OCI-LY1 (cell line): Measurements from ENCODE around the gene KRT78.

Experiments
- H2AFZ ChIP-seq: fragments of 200-600 bp; sonication (generic), shearing (Covaris generic); 2 replicates; pipeline ENCODE4 v1.6.0; 2014; ENCODE audit warnings: antibody characterized with exemption, mild to moderate bottlenecking, low read length
- H3F3A ChIP-seq: fragments of 200-600 bp; sonication (generic), shearing (Covaris generic); 2 replicates; pipeline ENCODE4 v1.6.0; 2014; ENCODE audit warnings: mild to moderate bottlenecking, antibody characterized with exemption, low read length, moderate library complexity; ENCODE audit not compliant: insufficient read depth
- H3K27ac ChIP-seq: fragments of 200-600 bp; sonication (generic); 2 replicates; pipeline ENCODE4 v1.5.1; 2014; ENCODE audit warnings: low read length, mixed run types, mild to moderate bottlenecking, low read depth; ENCODE audit not compliant: poor library complexity, severe bottlenecking
- H3K27me3 ChIP-seq: fragments of 200-600 bp; sonication (generic); 2 replicates; pipeline ENCODE4 v1.6.0; 2014; ENCODE audit warnings: antibody characterized with exemption, mild to moderate bottlenecking, low read length, moderate library complexity; ENCODE audit not compliant: insufficient read depth
- H3K36me3 ChIP-seq: fragments of 200-600 bp; sonication (generic); 2 replicates; pipeline ENCODE4 v1.6.1; 2014; ENCODE audit warnings: mild to moderate bottlenecking, antibody characterized with exemption, low read length, moderate library complexity, mixed read lengths; ENCODE audit not compliant: insufficient read depth
- H3K4me1 ChIP-seq: fragments of 200-600 bp; sonication (generic); 2 replicates; pipeline ENCODE4 v1.5.1; 2014; ENCODE audit warnings: mild to moderate bottlenecking, low read length, moderate library complexity; ENCODE audit not compliant: insufficient read depth, severe bottlenecking
- H3K4me2 ChIP-seq: fragments of 200-600 bp; sonication (generic), shearing (Covaris generic); 2 replicates; pipeline ENCODE4 v1.6.1; 2014; ENCODE audit warnings: low read length
- H3K4me3 ChIP-seq: fragments of 200-600 bp; sonication (generic); 2 replicates; pipeline ENCODE4 v1.5.1; 2014; ENCODE audit warnings: low read length, low read depth, mild to moderate bottlenecking, mixed read lengths; ENCODE audit not compliant: poor library complexity, severe bottlenecking
- H3K79me2 ChIP-seq: fragments of 200-600 bp; shearing (Covaris generic); 2 replicates; pipeline ENCODE4 v1.6.1; 2016; ENCODE audit warnings: mixed run types, low read length, mixed read lengths; ENCODE audit not compliant: insufficient read depth
- H3K9ac ChIP-seq: fragments of 200-600 bp; sonication (generic), shearing (Covaris generic); 2 replicates; pipeline ENCODE4 v1.6.1; 2014; ENCODE audit warnings: mild to moderate bottlenecking, low read length, mixed read lengths
- H3K9me2 ChIP-seq: fragments of 200-600 bp; sonication (generic), shearing (Covaris generic); 2 replicates; pipeline ENCODE4 v1.6.1; 2014; ENCODE audit warnings: low read depth, mild to moderate bottlenecking, low read length, mixed read lengths
- H3K9me3 ChIP-seq: fragments of 200-600 bp; shearing (Covaris generic); 2 replicates; pipeline ENCODE4 v1.6.1; 2014; ENCODE audit warnings: low read length, mixed read lengths
- H4K20me1 ChIP-seq: fragments of 200-600 bp; sonication (generic), shearing (Covaris generic); 2 replicates; pipeline ENCODE4 v1.6.0; 2016; ENCODE audit warnings: mild to moderate bottlenecking, low read length; ENCODE audit not compliant: insufficient read depth
- EZH2 ChIP-seq: fragments of 200-600 bp; sonication (generic), shearing (Covaris generic); IDR thresholded peaks from 2 replicates; pipeline ENCODE4 v1.8.0; 2017; ENCODE audit warnings: borderline replicate concordance, mixed run types, mild to moderate bottlenecking, antibody characterized with exemption, low read length, moderate library complexity, mixed read lengths
- TF ChIP-seq, protein P1 (sequence below): fragments of 200-600 bp; sonication (generic), shearing (Covaris generic); IDR thresholded peaks from 2 replicates; pipeline ENCODE4 v1.5.1; 2017; ENCODE audit warnings: mild to moderate bottlenecking, antibody characterized with exemption, low read length, moderate library complexity, mixed read lengths

KRT78 gene

DNA sequence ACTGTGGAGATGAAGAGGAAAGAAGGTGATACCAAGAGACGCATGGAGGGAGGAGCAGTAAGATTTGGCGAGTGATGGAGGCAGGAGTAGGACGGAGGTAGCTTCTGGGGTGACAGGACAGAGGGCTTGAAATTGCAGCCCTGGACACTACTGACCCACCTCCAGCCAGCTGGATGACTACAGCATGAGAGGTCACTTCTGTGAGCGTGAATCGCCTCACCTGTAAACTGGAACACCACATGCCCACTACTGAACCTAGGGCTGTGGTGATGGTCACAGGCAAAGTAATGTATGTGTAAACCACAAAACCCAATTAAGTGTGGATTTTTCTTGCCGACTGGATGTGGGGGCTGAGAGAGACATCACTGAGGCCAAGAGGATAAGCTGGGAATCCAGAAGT is 28.3 kb downstream of the KRT78 start:
- H3K9me2 ChIP-seq = no peaks in the 10 kb centered on the region
- H4K20me1 ChIP-seq = no peaks in the 10 kb centered on the region
- no peaks in the 10 kb centered on the region for H3K79me2 ChIP-seq
- H3K27ac ChIP-seq = no peak overlapping the region
- peaks cover 5% of the 10 kb centered on the region; the same call in 1 of the 2 replicates for H3K27me3 ChIP-seq
- no peaks in the 10 kb centered on the region for H3K36me3 ChIP-seq
- TF ChIP-seq, protein P1, sequence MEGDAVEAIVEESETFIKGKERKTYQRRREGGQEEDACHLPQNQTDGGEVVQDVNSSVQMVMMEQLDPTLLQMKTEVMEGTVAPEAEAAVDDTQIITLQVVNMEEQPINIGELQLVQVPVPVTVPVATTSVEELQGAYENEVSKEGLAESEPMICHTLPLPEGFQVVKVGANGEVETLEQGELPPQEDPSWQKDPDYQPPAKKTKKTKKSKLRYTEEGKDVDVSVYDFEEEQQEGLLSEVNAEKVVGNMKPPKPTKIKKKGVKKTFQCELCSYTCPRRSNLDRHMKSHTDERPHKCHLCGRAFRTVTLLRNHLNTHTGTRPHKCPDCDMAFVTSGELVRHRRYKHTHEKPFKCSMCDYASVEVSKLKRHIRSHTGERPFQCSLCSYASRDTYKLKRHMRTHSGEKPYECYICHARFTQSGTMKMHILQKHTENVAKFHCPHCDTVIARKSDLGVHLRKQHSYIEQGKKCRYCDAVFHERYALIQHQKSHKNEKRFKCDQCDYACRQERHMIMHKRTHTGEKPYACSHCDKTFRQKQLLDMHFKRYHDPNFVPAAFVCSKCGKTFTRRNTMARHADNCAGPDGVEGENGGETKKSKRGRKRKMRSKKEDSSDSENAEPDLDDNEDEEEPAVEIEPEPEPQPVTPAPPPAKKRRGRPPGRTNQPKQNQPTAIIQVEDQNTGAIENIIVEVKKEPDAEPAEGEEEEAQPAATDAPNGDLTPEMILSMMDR = no peak
- no peak for TF ChIP-seq EZH2
- H2AFZ ChIP-seq = no peak overlapping the region
- H3K4me1 ChIP-seq = no peaks in the 10 kb centered on the region
- no peak overlapping the region for H3K9ac ChIP-seq
- no peak overlapping the region for H3K4me2 ChIP-seq
- no peak overlapping the region for H3K4me3 ChIP-seq
- H3F3A ChIP-seq = no peaks in the 10 kb centered on the region
- no peaks in the 10 kb centered on the region for H3K9me3 ChIP-seq

DNA sequence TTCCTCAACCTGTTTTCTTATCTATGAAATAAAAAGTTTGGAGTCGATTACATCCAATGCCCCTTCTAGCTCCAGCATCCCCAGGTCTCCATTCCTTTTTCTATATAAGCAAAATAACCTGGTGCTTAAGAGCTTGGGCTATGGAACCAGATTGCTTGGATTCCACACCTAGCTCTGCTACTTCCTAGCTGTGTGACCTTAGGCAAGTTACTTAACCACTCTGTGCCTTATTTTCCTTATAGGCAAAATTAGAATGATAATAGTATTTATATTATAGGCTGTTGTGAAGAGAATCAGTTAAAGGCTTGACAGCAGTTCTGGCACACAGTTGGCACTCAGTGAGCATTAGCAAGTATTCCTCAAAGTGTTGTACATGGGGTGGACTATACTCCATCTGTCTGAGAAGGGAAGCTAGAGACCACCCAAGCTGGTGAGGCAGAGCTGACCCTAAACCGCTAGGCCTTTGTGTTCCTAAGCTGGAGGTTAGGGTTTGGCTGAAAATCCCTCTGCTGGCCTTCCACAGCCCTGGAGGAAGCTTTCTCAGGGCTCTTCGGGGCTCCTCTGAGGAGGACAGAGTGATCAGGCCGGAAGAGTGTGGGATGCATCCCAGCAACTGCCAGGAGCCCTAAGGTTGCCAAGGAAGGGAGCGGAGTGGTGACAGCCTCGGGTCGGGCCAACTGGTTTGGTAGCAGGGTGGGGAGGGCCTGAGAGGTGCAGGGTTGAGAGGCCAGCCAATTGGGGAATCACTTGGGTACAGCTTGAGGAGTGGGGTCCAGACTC is 28.9 kb downstream of the KRT78 start:
- Histone ChIP-seq H3K4me2 (no peak overlapping the region), H3K9ac (no peak overlapping the region), H3F3A (no peaks in the 10 kb centered on the region), H3K36me3 (no peaks in the 10 kb centered on the region), H3K27me3 (peaks cover 5% of the 10 kb centered on the region; the same call in 1 of the 2 replicates), H4K20me1 (no peaks in the 10 kb centered on the region), H3K9me2 (no peaks in the 10 kb centered on the region), H3K4me1 (no peaks in the 10 kb centered on the region), H3K79me2 (no peaks in the 10 kb centered on the region), H3K4me3 (no peak overlapping the region), H2AFZ (no peak overlapping the region), H3K9me3 (no peaks in the 10 kb centered on the region), H3K27ac (no peak overlapping the region)
- no peak for TF ChIP-seq EZH2
- TF ChIP-seq, protein P1 = no peak

DNA sequence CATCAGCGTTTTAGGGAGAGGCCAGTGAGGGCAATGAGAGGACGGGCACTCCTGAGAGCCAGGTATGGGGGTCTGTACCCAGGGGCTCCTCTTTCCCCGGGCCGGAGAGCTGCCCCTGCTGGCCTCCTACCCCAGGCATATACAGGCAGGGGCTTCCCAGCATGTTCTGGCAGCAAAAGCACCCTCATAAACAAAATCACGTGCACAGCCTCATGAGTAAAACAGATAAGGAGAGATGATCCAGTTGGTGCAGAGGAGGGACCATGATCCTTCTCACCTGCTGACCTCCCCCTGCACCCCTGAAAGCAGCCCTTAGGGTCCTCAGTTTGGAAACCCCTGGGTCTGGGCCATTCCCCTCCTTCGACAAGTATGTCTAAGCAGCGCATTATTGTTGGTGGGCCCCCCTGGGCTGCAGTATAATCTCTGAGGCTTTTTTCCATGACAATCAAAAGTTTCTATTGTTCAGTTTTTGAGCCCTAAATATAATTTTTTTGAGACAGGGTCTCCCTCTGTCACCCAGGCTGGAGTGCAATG is 29.8 kb downstream of the KRT78 start:
- Histone ChIP-seq H3K27me3 (peaks cover 5% of the 10 kb centered on the region; the same call in 1 of the 2 replicates), H3K4me2 (no peak overlapping the region), H3K9ac (no peak overlapping the region), H3K9me2 (no peaks in the 10 kb centered on the region), H4K20me1 (no peaks in the 10 kb centered on the region), H2AFZ (no peak overlapping the region), H3K36me3 (no peaks in the 10 kb centered on the region), H3K9me3 (no peaks in the 10 kb centered on the region), H3K79me2 (no peaks in the 10 kb centered on the region), H3K27ac (no peak overlapping the region), H3F3A (no peaks in the 10 kb centered on the region), H3K4me1 (no peaks in the 10 kb centered on the region), H3K4me3 (no peak overlapping the region)
- TF ChIP-seq, protein P1 = no peak
- no peak for TF ChIP-seq EZH2
